22Rv1 (cell line): ENCODE measurements around the gene FBXO17.
"Not testable (repeated sequence)": the region's sequence is repeated elsewhere in the genome, so short reads cannot be mapped to it uniquely, and the experiment has no call there.

ENCODE experiments used
- CTCF ChIP-seq: fragments of 450-650 bp; IDR thresholded peaks from 2 replicates; pipeline ENCODE4 v1.5.1; 2017; ENCODE audit warnings: mild to moderate bottlenecking
- ZFX ChIP-seq: fragments of 450-650 bp; IDR thresholded peaks from 2 replicates; pipeline ENCODE4 v1.6.1; 2017; ENCODE audit warnings: antibody characterized with exemption, borderline replicate concordance

DNA sequence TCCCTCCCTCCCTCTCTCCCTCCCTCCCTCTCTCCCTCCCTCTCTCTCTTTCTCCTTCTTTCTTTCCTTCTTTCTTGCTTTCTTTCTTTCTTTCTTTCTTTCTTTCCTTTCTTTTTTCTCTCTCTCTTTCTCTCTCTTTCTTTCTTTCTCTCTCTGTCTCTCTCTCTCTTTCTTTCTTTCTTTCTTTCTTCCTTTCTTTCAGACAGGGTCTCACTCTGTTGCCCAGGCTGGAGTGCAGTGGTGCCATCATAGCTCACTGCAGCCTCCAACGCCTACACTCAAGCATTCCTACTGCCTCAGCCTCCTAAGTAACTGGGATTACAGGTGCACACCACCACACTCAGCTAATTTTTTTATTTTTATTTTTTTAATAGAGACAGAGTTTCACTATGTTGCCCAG is 14.1 kb upstream of the FBXO17 start:
- not testable (repeated sequence) for TF ChIP-seq CTCF, ZFX
